Measurements from ENCODE around the gene SLC7A10. TPM values are rescaled to one million over a fixed set of nuclear protein-coding genes. Genes with fewer than 3 reads are reported as not detected.
A peak's percentile ranks its signal among the peaks of the same experiment; 100 is the strongest.

Gene SLC7A10
- total and polyA plus RNA-seq, 2 donors from 2014 or later = 0.41 TPM; not detected in 1

GRCh38 chr19:33207040-33207620 is 18.5 kb downstream of the SLC7A10 start:
- Histone ChIP-seq H3K4me3 (ENCODE audit: low read length in 3 of 3) (no peak overlapping the region), H3K27me3 (ENCODE audit: control insufficient read depth, insufficient read depth, low read length) (no peaks in the 10 kb centered on the region), H3K9me3 (ENCODE audit: control insufficient read depth in 2 of 3, insufficient read depth in 1 of 3, low read length in 3 of 3) (no peaks in the 10 kb centered on the region), H3K36me3 (ENCODE audit: control insufficient read depth in 2 of 3, insufficient read depth in 3 of 3, low read length in 3 of 3) (peaks cover 0 to 5% (median 4%) of the 10 kb centered on the region in 3 donors), H3K27ac (ENCODE audit: low read depth in 2 of 2, low read length in 2 of 2) (no peak overlapping the region), H3K9ac (ENCODE audit: low read length in 3 of 3) (no peak overlapping the region), H3K4me1 (ENCODE audit: control insufficient read depth in 2 of 3, insufficient read depth in 2 of 3, low read depth in 1 of 3, low read length in 3 of 3) (peaks cover 0 to 4% (median 0%) of the 10 kb centered on the region in 3 donors)
- no peak for FAIRE-seq
- peak in 1 of 5 donors; percentile 65 for DNase-seq
- intact Hi-C loops (cut with DNase I) = no loop called here
- no peak for TF ChIP-seq CTCF (IDR thresholded peaks at IDR 0.05; ENCODE audit: borderline replicate concordance, extremely low read depth, insufficient read depth)

- FAIRE-seq (no peak), DNase-seq (peak in 1 of 5 donors; percentile 64)
- Histone ChIP-seq H3K9ac (ENCODE audit: low read length in 3 of 3) (no peak overlapping the region), H3K27me3 (ENCODE audit: control insufficient read depth, insufficient read depth, low read length) (no peaks in the 10 kb centered on the region), H3K4me3 (ENCODE audit: low read length in 3 of 3) (no peak overlapping the region), H3K27ac (ENCODE audit: low read depth in 2 of 2, low read length in 2 of 2) (no peak overlapping the region), H3K4me1 (ENCODE audit: control insufficient read depth in 2 of 3, insufficient read depth in 2 of 3, low read depth in 1 of 3, low read length in 3 of 3) (peaks cover 0 to 4% (median 0%) of the 10 kb centered on the region in 3 donors), H3K9me3 (ENCODE audit: control insufficient read depth in 2 of 3, insufficient read depth in 1 of 3, low read length in 3 of 3) (no peaks in the 10 kb centered on the region), H3K36me3 (ENCODE audit: control insufficient read depth in 2 of 3, insufficient read depth in 3 of 3, low read length in 3 of 3) (peaks cover 0 to 5% (median 4%) of the 10 kb centered on the region in 3 donors)
- TF ChIP-seq CTCF (IDR thresholded peaks at IDR 0.05; ENCODE audit: borderline replicate concordance, extremely low read depth, insufficient read depth) = no peak
- intact Hi-C loops (cut with DNase I) = no loop called here
Observed at GRCh38 chr19:33206261-33207039, 19.2 kb downstream of the SLC7A10 start.

- H3K36me3 ChIP-seq (ENCODE audit: control insufficient read depth in 2 of 3, insufficient read depth in 3 of 3, low read length in 3 of 3) = peaks cover 0 to 5% (median 4%) of the 10 kb centered on the region in 3 donors
- intact Hi-C loops (cut with DNase I) = no loop called here
- H3K9ac ChIP-seq (ENCODE audit: low read length in 3 of 3) = no peak overlapping the region
- H3K4me1 ChIP-seq (ENCODE audit: control insufficient read depth in 2 of 3, insufficient read depth in 2 of 3, low read depth in 1 of 3, low read length in 3 of 3) = peaks cover 0 to 4% (median 0%) of the 10 kb centered on the region in 3 donors
- peak in 1 of 5 donors; percentile 76 for DNase-seq
- H3K9me3 ChIP-seq (ENCODE audit: control insufficient read depth in 2 of 3, insufficient read depth in 1 of 3, low read length in 3 of 3) = no peaks in the 10 kb centered on the region
- no peaks in the 10 kb centered on the region for H3K27me3 ChIP-seq (ENCODE audit: control insufficient read depth, insufficient read depth, low read length)
- no peak overlapping the region for H3K27ac ChIP-seq (ENCODE audit: low read depth in 2 of 2, low read length in 2 of 2)
- no peak for FAIRE-seq
- no peak overlapping the region for H3K4me3 ChIP-seq (ENCODE audit: low read length in 3 of 3)
- TF ChIP-seq CTCF (IDR thresholded peaks at IDR 0.05; ENCODE audit: borderline replicate concordance, extremely low read depth, insufficient read depth) = no peak
Observed at GRCh38 chr19:33205531-33206260, 20.0 kb downstream of the SLC7A10 start.
